Measurements from ENCODE around the gene CFAP298. TPM values are rescaled to one million over a fixed set of nuclear protein-coding genes. Genes with fewer than 3 reads are reported as not detected.
A peak's percentile ranks its signal among the peaks of the same experiment; 100 is the strongest.
"Not testable (repeated sequence)": the region's sequence is repeated elsewhere in the genome, so short reads cannot be mapped to it uniquely, and the experiment has no call there.

CFAP298 gene
- total and polyA plus RNA-seq, 2 donors (not counting 3 experiments of a cell fraction or from before 2014, with no cell fraction given): 17.6 to 44.1 TPM

- ChIA-PET POLR2A (interaction anchor here (0.6 to 1.5 kb wide), 2 partner anchors 38 to 87 kb away, joined by 3 to 4 read pairs; no protein-coding TSS in a partner anchor), CTCF (interaction anchor here (0.7 to 3.9 kb wide), 20 partner anchors 9 to 256 kb away, joined by 3 to 62 read pairs (median 6); partner anchors contain the start of gene EVA1C)
- FAIRE-seq: peak; percentile 79
- Histone ChIP-seq H3K9me1 (replicated peaks; ENCODE audit: control insufficient read depth, extremely low read depth, insufficient read depth, low read length) (no peaks in the 10 kb centered on the region), H3K27ac (ENCODE audit: insufficient read depth, low read depth, low read length) (peak overlapping the region; percentile 22), H3K79me2 (ENCODE audit: control insufficient read depth, insufficient read depth, low read length) (no peaks in the 10 kb centered on the region), H4K20me1 (replicated peaks; ENCODE audit: control insufficient read depth, extremely low read depth, insufficient read depth, low read length) (no peaks in the 10 kb centered on the region), H2AFZ (ENCODE audit: low read depth, low read length) (peak overlapping the region; percentile 44), H3K4me2 (ENCODE audit: insufficient read depth, low read length) (no peak overlapping the region), H3K9ac (replicated peaks; ENCODE audit: extremely low read depth, insufficient read depth, low read length) (no peak overlapping the region), H3K4me3 (replicated peaks in 1 of 3; ENCODE audit: insufficient read depth in 1 of 3, low read depth in 1 of 3, low read length in 3 of 3) (no peak overlapping the region), H3K36me3 (ENCODE audit: control insufficient read depth in 2 of 2, extremely low read depth in 1 of 2, insufficient read depth in 2 of 2, low read length in 2 of 2) (no peaks in the 10 kb centered on the region), H3K9me3 (replicated peaks; ENCODE audit: control insufficient read depth, insufficient read depth, low read length) (peaks cover 2% of the 10 kb centered on the region), H3K4me1 (ENCODE audit: control insufficient read depth, extremely low read depth, insufficient read depth, low read length) (peaks cover 6% of the 10 kb centered on the region), H3K27me3 (ENCODE audit: control insufficient read depth in 2 of 2, insufficient read depth in 2 of 2, low read length in 2 of 2) (no peaks in the 10 kb centered on the region)
- dilution Hi-C loops (cut with MboI; ENCODE audit: extremely low pct_ligation_motif_present, low sequenced_read_pairs): no loop called here
- intact Hi-C loops (cut with micrococcal nuclease): loop anchor here (1.0 kb wide), 4 partner anchors 38 to 159 kb away; no protein-coding TSS in a partner anchor
- TF ChIP-seq FOS (IDR thresholded peaks at IDR 0.05; ENCODE audit: borderline replicate concordance, insufficient read depth, low read length) (peak; percentile 4), GATA2 (IDR thresholded peaks at IDR 0.05; ENCODE audit: insufficient read depth, insufficient read length, low read depth, low read length) (peak; percentile 11), EZH2 (IDR thresholded peaks at IDR 0.05; ENCODE audit: borderline replicate concordance, low read depth, low read length, severe bottlenecking) (no peak), POLR2AphosphoS5 (IDR thresholded peaks at IDR 0.05; ENCODE audit: insufficient read depth, low read depth, low read length) (no peak), MYC (IDR thresholded peaks at IDR 0.05; ENCODE audit: low read depth, low read length) (no peak), POLR2A (IDR thresholded peaks at IDR 0.05; ENCODE audit: low read depth, low read length) (no peak), JUN (IDR thresholded peaks at IDR 0.05; ENCODE audit: borderline replicate concordance, insufficient read depth, insufficient read length, low read depth) (no peak)
- TF ChIP-seq, protein P1, sequence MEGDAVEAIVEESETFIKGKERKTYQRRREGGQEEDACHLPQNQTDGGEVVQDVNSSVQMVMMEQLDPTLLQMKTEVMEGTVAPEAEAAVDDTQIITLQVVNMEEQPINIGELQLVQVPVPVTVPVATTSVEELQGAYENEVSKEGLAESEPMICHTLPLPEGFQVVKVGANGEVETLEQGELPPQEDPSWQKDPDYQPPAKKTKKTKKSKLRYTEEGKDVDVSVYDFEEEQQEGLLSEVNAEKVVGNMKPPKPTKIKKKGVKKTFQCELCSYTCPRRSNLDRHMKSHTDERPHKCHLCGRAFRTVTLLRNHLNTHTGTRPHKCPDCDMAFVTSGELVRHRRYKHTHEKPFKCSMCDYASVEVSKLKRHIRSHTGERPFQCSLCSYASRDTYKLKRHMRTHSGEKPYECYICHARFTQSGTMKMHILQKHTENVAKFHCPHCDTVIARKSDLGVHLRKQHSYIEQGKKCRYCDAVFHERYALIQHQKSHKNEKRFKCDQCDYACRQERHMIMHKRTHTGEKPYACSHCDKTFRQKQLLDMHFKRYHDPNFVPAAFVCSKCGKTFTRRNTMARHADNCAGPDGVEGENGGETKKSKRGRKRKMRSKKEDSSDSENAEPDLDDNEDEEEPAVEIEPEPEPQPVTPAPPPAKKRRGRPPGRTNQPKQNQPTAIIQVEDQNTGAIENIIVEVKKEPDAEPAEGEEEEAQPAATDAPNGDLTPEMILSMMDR (IDR thresholded peaks at IDR 0.05; ENCODE audit: extremely low read depth in 1 of 2, insufficient read depth in 1 of 2, low read depth in 1 of 2, low read length in 2 of 2): peak; percentile 48 to 61
- TF ChIP-seq, protein P2, sequence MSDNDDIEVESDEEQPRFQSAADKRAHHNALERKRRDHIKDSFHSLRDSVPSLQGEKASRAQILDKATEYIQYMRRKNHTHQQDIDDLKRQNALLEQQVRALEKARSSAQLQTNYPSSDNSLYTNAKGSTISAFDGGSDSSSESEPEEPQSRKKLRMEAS (IDR thresholded peaks at IDR 0.05; ENCODE audit: insufficient read depth, insufficient read length): peak; percentile 57
- no TSS peak for BruUV-seq (replicated peaks)
- DNase-seq (ENCODE audit: low read depth, low spot score): peak; percentile 84
Measured at GRCh38 chr21:32562426-32562825, 49.8 kb downstream of the CFAP298 start.

GRCh38 chr21:32561476-32561875 lies 50.7 kb downstream of the CFAP298 start:
- H2AFZ ChIP-seq (ENCODE audit: low read depth, low read length); dilution Hi-C loops (cut with MboI; ENCODE audit: extremely low pct_ligation_motif_present, low sequenced_read_pairs); FAIRE-seq; H3K27me3 ChIP-seq (ENCODE audit: control insufficient read depth in 2 of 2, insufficient read depth in 2 of 2, low read length in 2 of 2); H3K9ac ChIP-seq (replicated peaks; ENCODE audit: extremely low read depth, insufficient read depth, low read length); BruUV-seq (replicated peaks); DNase-seq (ENCODE audit: low read depth, low spot score); intact Hi-C loops (cut with micrococcal nuclease); H4K20me1 ChIP-seq (replicated peaks; ENCODE audit: control insufficient read depth, extremely low read depth, insufficient read depth, low read length); H3K79me2 ChIP-seq (ENCODE audit: control insufficient read depth, insufficient read depth, low read length); H3K4me3 ChIP-seq (replicated peaks in 1 of 3; ENCODE audit: insufficient read depth in 1 of 3, low read depth in 1 of 3, low read length in 3 of 3); H3K4me2 ChIP-seq (ENCODE audit: insufficient read depth, low read length); H3K27ac ChIP-seq (ENCODE audit: insufficient read depth, low read depth, low read length); H3K9me3 ChIP-seq (replicated peaks; ENCODE audit: control insufficient read depth, insufficient read depth, low read length); H3K36me3 ChIP-seq (ENCODE audit: control insufficient read depth in 2 of 2, extremely low read depth in 1 of 2, insufficient read depth in 2 of 2, low read length in 2 of 2); H3K4me1 ChIP-seq (ENCODE audit: control insufficient read depth, extremely low read depth, insufficient read depth, low read length); H3K9me1 ChIP-seq (replicated peaks; ENCODE audit: control insufficient read depth, extremely low read depth, insufficient read depth, low read length): not testable (repeated sequence)
- ChIA-PET POLR2A (interaction anchor here (1.5 kb wide), 1 partner anchor 37 kb away, joined by 3 read pairs; no protein-coding TSS in a partner anchor), CTCF (interaction anchor here (0.6 to 3.9 kb wide), 18 partner anchors 9 to 255 kb away, joined by 3 to 62 read pairs (median 6); partner anchors contain the start of gene EVA1C)

Data from endothelial cell of umbilical vein (primary cell).